ENCODE data around the gene BLCAP.

The BLCAP gene

DNA sequence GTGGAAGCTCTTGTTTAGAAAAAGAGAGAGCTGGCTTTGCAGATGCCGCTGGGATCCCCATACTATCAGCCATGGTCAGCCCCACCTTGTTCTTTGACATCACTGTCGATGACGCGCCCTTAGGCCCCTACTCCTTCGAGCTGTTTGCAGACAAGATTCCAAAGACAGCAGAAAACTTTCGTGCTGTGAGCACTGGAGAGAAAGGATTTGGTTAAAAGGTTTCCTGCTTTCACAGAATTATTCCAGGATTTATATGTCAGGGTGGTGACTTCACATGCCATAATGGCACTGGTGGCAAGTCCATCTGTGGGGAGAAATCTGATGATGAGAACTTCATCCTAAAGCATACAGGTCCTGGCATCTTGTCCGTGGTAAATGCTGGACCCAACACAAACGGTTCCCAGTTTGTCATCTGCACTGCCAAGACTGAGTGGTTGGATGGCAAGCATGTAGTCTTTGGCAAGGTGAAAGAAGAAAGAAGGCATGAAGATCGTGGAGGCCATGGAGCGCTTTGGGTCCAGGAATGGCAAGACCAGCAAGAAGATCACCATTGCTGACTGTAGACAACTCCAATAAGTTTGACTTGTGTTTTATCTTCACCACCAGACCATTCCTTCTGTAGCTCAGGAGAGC, 2.4 kb upstream of the BLCAP start:
- TF ChIP-seq ZNF558 (tag by site-specific recombination; IDR thresholded peaks at IDR 0.05) (no peak), ZBTB8A (tag by site-specific recombination; IDR thresholded peaks at IDR 0.05) (no peak), SETDB1 (IDR thresholded peaks at IDR 0.05; ENCODE audit: insufficient read length, low read length) (no peak), ZFP3 (tag by site-specific recombination; IDR thresholded peaks at IDR 0.05; ENCODE audit: low read depth) (no peak), RBAK (tag by site-specific recombination; IDR thresholded peaks at IDR 0.05) (no peak), ZNF544 (tag by site-specific recombination; IDR thresholded peaks at IDR 0.05) (no peak), ZNF626 (tag by site-specific recombination; IDR thresholded peaks at IDR 0.05) (no peak), ZBTB17 (tag by site-specific recombination; IDR thresholded peaks at IDR 0.05) (no peak), ZNF580 (tag by site-specific recombination; IDR thresholded peaks at IDR 0.05) (no peak), ZNF561 (tag by site-specific recombination; IDR thresholded peaks at IDR 0.05; ENCODE audit: borderline replicate concordance) (no peak), ZNF133 (tag by site-specific recombination; IDR thresholded peaks at IDR 0.05) (no peak)
- TF ChIP-seq, protein P1, sequence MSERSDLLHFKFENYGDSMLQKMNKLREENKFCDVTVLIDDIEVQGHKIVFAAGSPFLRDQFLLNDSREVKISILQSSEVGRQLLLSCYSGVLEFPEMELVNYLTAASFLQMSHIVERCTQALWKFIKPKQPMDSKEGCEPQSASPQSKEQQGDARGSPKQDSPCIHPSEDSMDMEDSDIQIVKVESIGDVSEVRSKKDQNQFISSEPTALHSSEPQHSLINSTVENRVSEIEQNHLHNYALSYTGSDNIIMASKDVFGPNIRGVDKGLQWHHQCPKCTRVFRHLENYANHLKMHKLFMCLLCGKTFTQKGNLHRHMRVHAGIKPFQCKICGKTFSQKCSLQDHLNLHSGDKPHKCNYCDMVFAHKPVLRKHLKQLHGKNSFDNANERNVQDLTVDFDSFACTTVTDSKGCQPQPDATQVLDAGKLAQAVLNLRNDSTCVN (tag by site-specific recombination; optimal IDR thresholded peaks at IDR 0.05): no peak
- peaks cover 4% of the 10 kb centered on the region for H3K4me1 ChIP-seq (ENCODE audit: control insufficient read depth, insufficient read depth, low read length)
- no peaks in the 10 kb centered on the region for H3K9me3 ChIP-seq (ENCODE audit: control insufficient read depth, insufficient read depth, low read depth, low read length)
- no peaks in the 10 kb centered on the region for H3K36me3 ChIP-seq (ENCODE audit: control insufficient read depth in 2 of 2, insufficient read depth in 1 of 2, low read length in 2 of 2)
- no peak overlapping the region for H3K27ac ChIP-seq (ENCODE audit: extremely low read depth, low read depth, low read length)
- CTCF ChIA-PET: interaction anchor here (0.6 to 8.6 kb wide), 4 partner anchors 11 to 328 kb away, joined by 3 to 125 read pairs (median 5); no protein-coding TSS in a partner anchor
- no peak overlapping the region for H3K4me3 ChIP-seq (ENCODE audit: low read depth, low read length)
- POLR2A ChIA-PET: no interaction called here

- H3K4me1 ChIP-seq (ENCODE audit: control insufficient read depth, insufficient read depth, low read length): peaks cover 4% of the 10 kb centered on the region
- no peak overlapping the region for H3K27ac ChIP-seq (ENCODE audit: extremely low read depth, low read depth, low read length)
- H3K9me3 ChIP-seq (ENCODE audit: control insufficient read depth, insufficient read depth, low read depth, low read length): no peaks in the 10 kb centered on the region
- no peak overlapping the region for H3K4me3 ChIP-seq (ENCODE audit: low read depth, low read length)
- H3K36me3 ChIP-seq (ENCODE audit: control insufficient read depth in 2 of 2, insufficient read depth in 1 of 2, low read length in 2 of 2): no peaks in the 10 kb centered on the region
- POLR2A ChIA-PET: no interaction called here
- CTCF ChIA-PET: interaction anchor here (0.7 to 8.6 kb wide), 2 partner anchors 144 to 260 kb away, joined by 4 to 125 read pairs; no protein-coding TSS in a partner anchor
- TF ChIP-seq ZNF626 (tag by site-specific recombination; IDR thresholded peaks at IDR 0.05) (no peak), CTCF (tag by site-specific recombination; IDR thresholded peaks at IDR 0.05) (peak; percentile 73)
These were observed 1.7 kb upstream of the BLCAP start for GRCh38 chr20:37529214-37529967.

DNA sequence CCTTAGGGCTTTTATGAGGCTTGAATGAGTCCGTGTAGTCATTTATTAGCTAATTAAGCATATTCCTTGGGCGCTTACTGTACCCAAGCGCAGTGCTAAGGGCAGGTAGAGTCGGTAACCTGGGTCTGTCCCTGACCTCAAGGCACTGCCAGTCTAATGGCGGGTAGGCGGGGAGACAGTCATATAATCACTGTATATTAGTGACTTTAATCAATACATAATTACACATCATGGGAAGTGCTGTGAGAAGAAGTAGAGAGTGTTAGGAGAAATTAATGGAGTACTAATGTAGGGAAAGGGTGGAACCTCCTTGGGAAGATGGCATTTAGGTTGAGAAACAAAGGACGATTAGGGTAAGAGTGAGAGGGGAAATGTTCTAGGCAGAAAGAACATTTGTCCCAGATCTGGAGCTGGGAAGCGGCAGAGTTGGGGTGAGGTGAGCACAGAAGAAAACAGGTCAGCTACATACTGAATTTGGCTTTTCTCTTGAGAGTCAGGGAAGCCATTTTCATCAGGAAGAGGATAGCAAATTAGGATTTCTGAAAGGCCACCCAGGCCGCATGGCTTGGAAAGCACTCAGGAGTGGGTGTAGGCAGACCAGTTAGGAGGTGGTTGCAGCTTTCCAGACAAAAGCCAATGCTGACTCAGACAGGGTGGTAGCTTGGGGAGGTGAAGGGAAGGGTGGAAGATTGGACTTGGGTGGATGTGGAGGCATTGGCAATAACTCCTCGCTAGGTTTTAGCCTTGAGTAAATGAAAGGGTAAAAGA, 954 bp upstream of the BLCAP start:
- Histone ChIP-seq H3K27ac (ENCODE audit: extremely low read depth, low read depth, low read length) (peak overlapping the region; percentile 95; the same call in 1 of the 2 replicates), H3K36me3 (ENCODE audit: control insufficient read depth in 2 of 2, insufficient read depth in 1 of 2, low read length in 2 of 2) (no peaks in the 10 kb centered on the region), H3K4me1 (ENCODE audit: control insufficient read depth, insufficient read depth, low read length) (peaks cover 4% of the 10 kb centered on the region), H3K4me3 (ENCODE audit: low read depth, low read length) (peak overlapping the region; percentile 93), H3K9me3 (ENCODE audit: control insufficient read depth, insufficient read depth, low read depth, low read length) (no peaks in the 10 kb centered on the region)
- POLR2A ChIA-PET: no interaction called here
- TF ChIP-seq ZFHX2 (tag by site-specific recombination; conservative IDR thresholded peaks at IDR 0.05) (peak; percentile 43), PRDM1 (tag by site-specific recombination; IDR thresholded peaks at IDR 0.05) (peak; percentile 65), ZNF514 (tag by site-specific recombination; IDR thresholded peaks at IDR 0.05) (no peak), EGR2 (tag by site-specific recombination; IDR thresholded peaks at IDR 0.05; ENCODE audit: low read depth) (peak; percentile 15)
- CTCF ChIA-PET: interaction anchor here (1.0 to 8.6 kb wide), 2 partner anchors 259 to 333 kb away, joined by 5 to 125 read pairs; no protein-coding TSS in a partner anchor

Data from HEK293 (cell line).